Body of pancreas (tissue), 4 donors: Measurements from ENCODE around the gene BTC. TPM values are rescaled to one million over a fixed set of nuclear protein-coding genes. Genes with fewer than 3 reads are reported as not detected.

Experiments used
- ATAC-seq: fragments of 150-250 bp; one replicate; pipeline ENCODE4 v1.9.1; 2016
- DNase-seq, 4 donors: peaks; one replicate each; pipeline ENCODE4 v3.0.0-alpha.2; 2019
- H3K27ac ChIP-seq, 4 donors: fragments of 200-600 bp; sonication (generic); 1 replicate in 3 of 4; 2 replicates in 1 of 4; pipeline versions ENCODE4 v1.5.1 to v1.6.1; 2016 to 2019; ENCODE audit warnings: mild to moderate bottlenecking in 1 of 4, mixed read lengths in 1 of 4, moderate library complexity in 1 of 4
- H3K27me3 ChIP-seq, 2 donors: fragments of 200-600 bp; sonication (generic); one replicate each; pipeline ENCODE4 v1.6.0; 2016; ENCODE audit warnings: mild to moderate bottlenecking in 1 of 2
- H3K36me3 ChIP-seq, 2 donors: fragments of 200-600 bp; sonication (generic); replicated peaks in 1 of 2; 2 replicates each; pipeline ENCODE4 v1.5.1; 2016; ENCODE audit warnings: low read depth in 2 of 2; ENCODE audit not compliant: insufficient read depth in 1 of 2
- H3K4me1 ChIP-seq: fragments of 200-600 bp; sonication (generic); one replicate; pipeline ENCODE4 v1.6.0; 2016
- H3K4me3 ChIP-seq, 2 donors: fragments of 200-600 bp; sonication (generic); 1 replicate in 1 of 2; 2 replicates in 1 of 2; pipeline ENCODE4 v1.5.1; 2016 to 2019
- H3K9me3 ChIP-seq, 3 donors: fragments of 200-600 bp; sonication (generic); 1 replicate in 2 of 3; 2 replicates in 1 of 3; pipeline ENCODE4 v1.5.1; 2016
- POLR2A ChIP-seq, 3 donors: fragments of 450-650 bp; IDR thresholded peaks; one replicate each; pipeline ENCODE4 v1.6.1; 2016; ENCODE audit warnings: antibody characterized with exemption in 3 of 3, mild to moderate bottlenecking in 2 of 3
- WGBS, 2 donors: methylation state at CpG; one replicate each; pipeline ENCODE4 v1.1.5; 2017; 5-methylcytosine and 5-hydroxymethylcytosine counted together
- intact Hi-C: fragments of 100-400 bp; cut with DNase I; formaldehyde crosslinking; loops from one replicate; pipeline ENCODE4 v1.15.1; 2023
- total RNA-seq, 2 donors: library from RNA; depleted of rRNA; stranded (reverse); fragments of >200 nt; gene quantifications; one replicate each; pipeline ENCODE4 v1.1.0, GENCODE V29; 2016
- TF ChIP-seq, protein P1 (sequence below), 7 experiments: fragments of 450-650 bp in 4 of 7; fragments of 200-600 bp in 3 of 7; sonication (generic) in 3 of 7; IDR thresholded peaks; one replicate each; pipeline ENCODE4 v1.5.1; 2016 to 2019; ENCODE audit warnings: antibody characterized with exemption in 7 of 7

The BTC gene
- total RNA-seq, 2 donors from 2014 or later: 1.8 to 3.6 TPM

DNA sequence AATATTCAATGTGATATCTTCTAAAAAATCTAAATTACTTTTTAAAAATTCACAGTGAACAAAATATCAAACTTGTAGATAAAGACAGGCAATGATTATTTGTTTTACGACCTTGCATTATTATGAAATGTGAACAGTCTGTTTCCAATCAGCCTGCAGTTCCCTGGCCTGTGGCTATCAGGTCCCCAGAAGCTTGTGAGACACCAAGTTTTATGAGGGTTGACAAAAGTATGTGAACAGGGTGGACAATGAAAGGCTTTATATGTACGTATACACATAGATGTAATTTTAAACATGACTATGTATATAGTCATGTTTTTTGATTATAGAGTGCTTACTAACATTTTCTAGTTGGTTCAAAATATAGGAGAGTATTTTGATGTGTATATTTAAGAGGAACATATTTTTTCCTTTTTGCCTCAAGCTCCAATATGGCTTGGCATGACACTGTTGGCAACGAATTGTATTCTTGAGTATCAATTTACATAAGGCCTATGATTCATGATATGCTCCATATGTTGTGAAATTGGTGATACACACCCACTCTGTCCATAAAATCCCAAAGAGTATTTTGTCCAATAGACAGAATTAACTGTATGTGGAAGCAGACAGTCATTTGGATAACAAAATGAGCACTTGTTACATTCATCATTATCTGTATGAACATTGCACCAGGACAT is 55.7 kb downstream of the BTC start:
- H3K4me3 ChIP-seq: no peak overlapping the region
- 59 to 67% methylated on average over 3 of the region's 3 CpGs for WGBS, 2 donors
- DNase-seq (no peak), ATAC-seq (no peak)
- H3K27me3 ChIP-seq: no peaks in the 10 kb centered on the region
- no peaks in the 10 kb centered on the region for H3K36me3 ChIP-seq
- intact Hi-C loops: no loop called here
- no peak for TF ChIP-seq POLR2A (IDR thresholded peaks at IDR 0.05)
- TF ChIP-seq, protein P1, sequence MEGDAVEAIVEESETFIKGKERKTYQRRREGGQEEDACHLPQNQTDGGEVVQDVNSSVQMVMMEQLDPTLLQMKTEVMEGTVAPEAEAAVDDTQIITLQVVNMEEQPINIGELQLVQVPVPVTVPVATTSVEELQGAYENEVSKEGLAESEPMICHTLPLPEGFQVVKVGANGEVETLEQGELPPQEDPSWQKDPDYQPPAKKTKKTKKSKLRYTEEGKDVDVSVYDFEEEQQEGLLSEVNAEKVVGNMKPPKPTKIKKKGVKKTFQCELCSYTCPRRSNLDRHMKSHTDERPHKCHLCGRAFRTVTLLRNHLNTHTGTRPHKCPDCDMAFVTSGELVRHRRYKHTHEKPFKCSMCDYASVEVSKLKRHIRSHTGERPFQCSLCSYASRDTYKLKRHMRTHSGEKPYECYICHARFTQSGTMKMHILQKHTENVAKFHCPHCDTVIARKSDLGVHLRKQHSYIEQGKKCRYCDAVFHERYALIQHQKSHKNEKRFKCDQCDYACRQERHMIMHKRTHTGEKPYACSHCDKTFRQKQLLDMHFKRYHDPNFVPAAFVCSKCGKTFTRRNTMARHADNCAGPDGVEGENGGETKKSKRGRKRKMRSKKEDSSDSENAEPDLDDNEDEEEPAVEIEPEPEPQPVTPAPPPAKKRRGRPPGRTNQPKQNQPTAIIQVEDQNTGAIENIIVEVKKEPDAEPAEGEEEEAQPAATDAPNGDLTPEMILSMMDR (IDR thresholded peaks at IDR 0.05): no peak
- no peaks in the 10 kb centered on the region for H3K9me3 ChIP-seq
- H3K4me1 ChIP-seq: no peaks in the 10 kb centered on the region
- H3K27ac ChIP-seq: no peak overlapping the region

DNA sequence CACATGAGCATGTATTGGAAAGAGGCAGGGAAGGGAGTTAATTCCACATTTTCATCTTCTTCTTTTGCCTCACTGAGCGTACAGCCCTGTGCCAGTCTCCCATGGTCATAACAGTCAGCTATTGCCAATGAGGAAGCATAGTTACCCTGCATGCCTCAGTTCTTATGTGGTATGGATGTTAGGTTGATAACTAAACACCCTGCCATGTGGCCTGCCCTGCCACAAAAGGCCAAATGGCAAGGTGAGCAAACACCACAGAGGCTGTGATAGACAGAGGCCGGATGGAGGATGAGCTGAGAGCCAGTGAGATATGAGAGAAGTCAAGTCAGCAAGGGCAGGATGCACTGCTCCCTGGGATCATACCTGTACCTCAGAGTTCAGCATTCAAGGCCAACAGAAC is 59.3 kb downstream of the BTC start:
- Histone ChIP-seq H3K9me3 (no peaks in the 10 kb centered on the region), H3K4me3 (no peak overlapping the region), H3K27ac (no peak overlapping the region), H3K4me1 (no peaks in the 10 kb centered on the region), H3K27me3 (no peaks in the 10 kb centered on the region), H3K36me3 (no peaks in the 10 kb centered on the region)
- WGBS, 2 donors: 92 to 94% methylated on average over 2 of the region's 2 CpGs
- ATAC-seq (no peak), DNase-seq (no peak)
- TF ChIP-seq POLR2A (IDR thresholded peaks at IDR 0.05): no peak
- TF ChIP-seq, protein P1 (IDR thresholded peaks at IDR 0.05): no peak
- intact Hi-C loops: no loop called here

DNA sequence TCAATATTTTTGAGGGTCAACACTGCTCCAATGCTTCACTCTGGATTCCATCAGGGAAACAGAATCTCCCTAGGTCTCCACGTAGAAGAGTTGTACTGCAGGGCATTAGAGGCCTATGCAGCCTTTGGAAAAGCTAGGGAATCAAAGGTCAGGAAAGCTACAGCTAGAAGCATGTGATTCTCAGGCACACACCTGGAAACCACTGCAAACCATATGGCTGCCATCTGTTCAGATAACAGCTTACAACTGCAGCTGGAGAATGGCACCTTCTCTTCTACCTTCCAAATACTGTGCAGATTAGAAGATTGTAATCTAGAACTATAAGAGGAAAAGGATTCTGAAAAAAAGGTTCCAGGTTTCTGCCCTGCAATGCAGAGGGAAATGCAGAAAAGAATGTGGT is 60.6 kb downstream of the BTC start:
- no peak for ATAC-seq
- 39 to 50% methylated on average over 1 of the region's 1 CpG for WGBS, 2 donors

DNA sequence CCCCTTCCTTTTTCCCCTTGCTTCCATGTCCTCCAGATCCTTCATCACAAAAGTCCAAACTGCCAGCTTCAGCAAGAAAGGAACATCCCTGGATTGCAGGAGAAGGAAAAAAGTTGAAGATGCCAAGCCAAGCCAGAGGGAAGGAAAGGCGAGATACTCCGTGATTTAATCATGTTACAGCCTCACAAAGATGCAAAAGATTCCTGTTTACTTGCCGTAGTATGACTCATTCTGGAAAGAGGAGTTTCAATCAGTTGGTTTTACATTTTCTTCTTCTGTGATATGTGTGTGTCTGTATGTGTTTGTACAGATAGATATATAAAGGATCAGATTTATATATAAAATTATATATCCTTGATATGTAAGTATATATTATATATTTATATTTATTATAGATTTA is 69.3 kb downstream of the BTC start:
- intact Hi-C loops: no loop called here

More for the DNA sequence above, 60.6 kb downstream of the BTC start:
- Histone ChIP-seq H3K36me3 (no peaks in the 10 kb centered on the region), H3K27me3 (no peaks in the 10 kb centered on the region), H3K4me1 (no peaks in the 10 kb centered on the region), H3K9me3 (no peaks in the 10 kb centered on the region), H3K4me3 (no peak overlapping the region), H3K27ac (no peak overlapping the region)
- DNase-seq: peak in 2 of 4 donors; percentile 15 to 20
- no peak for TF ChIP-seq POLR2A (IDR thresholded peaks at IDR 0.05)
- TF ChIP-seq, protein P1 (IDR thresholded peaks at IDR 0.05): no peak
- intact Hi-C loops: no loop called here

More for the DNA sequence above, 69.3 kb downstream of the BTC start:
- DNase-seq: no peak
- TF ChIP-seq, protein P1 (IDR thresholded peaks at IDR 0.05): no peak
- TF ChIP-seq POLR2A (IDR thresholded peaks at IDR 0.05): no peak
- no peak for ATAC-seq
- 68% methylated on average over 3 of the region's 3 CpGs for WGBS, 2 donors
- Histone ChIP-seq H3K27me3 (no peaks in the 10 kb centered on the region), H3K27ac (no peak overlapping the region), H3K36me3 (no peaks in the 10 kb centered on the region), H3K9me3 (no peaks in the 10 kb centered on the region), H3K4me1 (no peaks in the 10 kb centered on the region), H3K4me3 (no peak overlapping the region)
